HS-5 (cell line): ENCODE results near the gene SUGP1.
"Not testable (repeated sequence)": the region's sequence is repeated elsewhere in the genome, so short reads cannot be mapped to it uniquely, and the experiment has no call there.

Source experiments
- DNase-seq: peaks from one replicate; pipeline ENCODE4 v3.0.0-alpha.2; 2012; ENCODE audit warnings: low read depth

Gene SUGP1, protein sequence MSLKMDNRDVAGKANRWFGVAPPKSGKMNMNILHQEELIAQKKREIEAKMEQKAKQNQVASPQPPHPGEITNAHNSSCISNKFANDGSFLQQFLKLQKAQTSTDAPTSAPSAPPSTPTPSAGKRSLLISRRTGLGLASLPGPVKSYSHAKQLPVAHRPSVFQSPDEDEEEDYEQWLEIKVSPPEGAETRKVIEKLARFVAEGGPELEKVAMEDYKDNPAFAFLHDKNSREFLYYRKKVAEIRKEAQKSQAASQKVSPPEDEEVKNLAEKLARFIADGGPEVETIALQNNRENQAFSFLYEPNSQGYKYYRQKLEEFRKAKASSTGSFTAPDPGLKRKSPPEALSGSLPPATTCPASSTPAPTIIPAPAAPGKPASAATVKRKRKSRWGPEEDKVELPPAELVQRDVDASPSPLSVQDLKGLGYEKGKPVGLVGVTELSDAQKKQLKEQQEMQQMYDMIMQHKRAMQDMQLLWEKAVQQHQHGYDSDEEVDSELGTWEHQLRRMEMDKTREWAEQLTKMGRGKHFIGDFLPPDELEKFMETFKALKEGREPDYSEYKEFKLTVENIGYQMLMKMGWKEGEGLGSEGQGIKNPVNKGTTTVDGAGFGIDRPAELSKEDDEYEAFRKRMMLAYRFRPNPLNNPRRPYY

DNA sequence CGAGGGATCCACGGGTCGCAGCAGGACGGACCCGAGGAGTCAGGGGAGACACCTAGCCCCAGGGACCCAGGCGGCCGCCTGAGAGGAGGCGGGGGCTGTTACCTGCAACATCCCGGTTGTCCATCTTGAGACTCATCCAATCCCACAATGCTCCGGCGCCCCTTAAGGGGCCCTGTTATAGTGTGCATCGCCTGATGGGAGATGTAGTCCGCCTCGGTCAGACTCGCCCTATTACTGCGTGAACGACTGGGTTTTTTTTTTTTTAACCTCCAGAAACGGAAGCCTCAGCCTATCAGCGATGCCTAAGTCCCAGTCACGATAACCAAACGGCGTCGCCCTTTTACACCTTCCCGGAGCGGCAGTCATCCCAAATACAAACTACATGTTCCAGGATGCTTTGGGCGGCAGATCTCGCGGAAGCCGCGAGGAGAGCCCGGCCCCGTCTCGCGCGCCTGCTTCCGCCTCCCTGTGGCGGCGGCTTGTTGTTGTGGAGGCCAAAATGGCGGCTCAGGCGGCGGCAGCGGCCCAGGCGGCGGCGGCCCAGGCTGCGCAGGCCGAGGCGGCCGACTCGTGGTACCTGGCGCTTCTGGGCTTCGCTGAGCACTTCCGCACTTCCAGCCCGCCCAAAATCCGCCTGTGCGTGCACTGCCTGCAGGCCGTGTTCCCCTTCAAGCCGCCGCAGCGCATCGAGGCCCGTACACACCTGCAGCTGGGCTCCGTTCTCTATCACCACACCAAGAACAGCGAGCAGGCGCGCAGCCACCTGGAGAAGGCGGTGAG is at the start of gene SUGP1, which contains the start of gene MAU2:
Gene SUGP1, minus strand, starts transcription at position 149 of the 780 bp plus-strand sequence. Its CDS starts 13 bp downstream, at position 136.
Gene MAU2, plus strand, starts transcription at position 469 of the 780 bp plus-strand sequence. Its CDS starts 31 bp downstream, at position 500.
- peak; percentile 87 for DNase-seq

DNA sequence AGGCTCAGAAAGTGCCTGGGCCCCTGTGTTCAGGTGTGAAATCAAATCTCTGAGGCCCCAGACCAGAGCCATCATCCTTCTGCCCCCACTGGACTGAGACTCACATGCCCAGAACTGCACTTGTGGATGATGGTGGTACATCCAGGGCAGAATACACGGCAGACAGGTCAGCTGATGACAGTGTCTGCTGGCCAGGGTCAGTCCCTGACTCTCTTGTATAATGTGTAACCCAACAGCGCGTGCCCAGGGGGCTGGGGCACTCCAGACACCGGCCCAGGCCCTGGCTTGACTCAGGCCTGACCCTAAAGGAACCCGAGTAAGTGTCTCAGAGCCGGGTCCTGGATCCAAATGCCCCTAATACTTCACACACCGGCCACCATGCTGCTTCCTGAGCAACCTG is 47.8 kb upstream of the SUGP1 start:
- no peak for DNase-seq

DNA sequence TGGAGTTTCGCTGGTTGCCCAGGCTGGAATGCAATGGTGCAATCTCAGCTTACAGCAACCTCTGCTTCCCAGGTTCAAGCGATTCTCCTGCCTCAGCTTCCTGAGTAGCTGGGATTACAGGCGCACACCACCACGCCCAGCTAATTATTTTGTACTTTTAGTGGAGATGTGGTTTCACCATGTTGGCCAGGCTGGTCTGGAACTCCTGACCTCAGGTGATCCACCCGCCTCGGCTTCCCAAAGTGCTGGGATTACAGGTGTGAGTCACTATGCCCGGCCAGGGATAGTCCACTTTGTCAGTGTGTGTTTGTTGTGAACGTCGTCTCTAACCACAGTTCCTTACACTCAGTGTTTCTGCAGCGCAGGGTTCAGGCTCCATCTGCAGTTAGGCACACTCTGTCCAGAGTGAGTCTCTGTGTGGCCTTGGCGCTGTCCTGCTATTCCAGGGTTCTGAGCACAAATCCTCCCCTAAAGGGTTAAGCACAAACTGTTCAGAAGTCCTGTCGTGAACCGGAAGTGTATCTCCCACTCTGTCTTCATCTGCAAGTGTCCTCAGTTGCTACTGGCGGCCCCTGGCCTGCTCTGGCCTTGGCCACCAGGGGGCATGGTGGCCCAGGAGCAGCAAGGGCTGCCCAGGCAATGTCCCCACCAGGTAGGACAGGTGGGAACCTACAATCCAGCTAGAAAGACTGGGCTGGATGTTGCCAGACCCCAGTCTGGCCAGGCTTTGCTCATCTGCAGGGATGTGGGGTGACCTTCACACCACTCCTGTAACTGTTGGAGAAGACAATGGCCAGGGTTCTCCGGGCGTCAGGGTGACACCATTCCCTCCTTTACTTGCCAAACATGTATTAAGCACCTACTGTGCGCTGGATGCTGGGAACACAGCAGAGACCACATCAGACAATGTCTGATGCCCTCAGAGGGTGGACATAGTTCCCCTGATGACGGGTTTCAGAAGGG is 46.4 kb upstream of the SUGP1 start:
- no peak for DNase-seq

DNA sequence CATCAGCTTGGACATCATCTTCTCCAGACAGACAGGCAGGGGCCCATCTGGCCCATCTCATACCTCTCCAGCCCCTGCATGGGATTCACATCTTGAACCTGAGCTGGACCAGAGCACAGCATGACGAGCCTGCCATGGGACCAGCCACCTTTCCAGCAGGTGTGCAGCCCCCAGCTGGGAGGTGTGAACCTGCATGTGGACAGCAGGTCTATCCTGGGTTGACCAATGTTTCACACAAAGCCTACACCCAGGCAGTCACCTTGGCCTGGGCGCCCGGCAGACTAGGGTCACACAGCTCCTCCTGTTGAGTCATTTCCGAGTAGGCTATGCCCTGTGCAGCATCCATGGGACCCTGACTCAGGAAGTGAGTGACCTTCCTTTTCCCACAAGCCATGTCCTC is 41.8 kb upstream of the SUGP1 start:
- DNase-seq = no peak

DNA sequence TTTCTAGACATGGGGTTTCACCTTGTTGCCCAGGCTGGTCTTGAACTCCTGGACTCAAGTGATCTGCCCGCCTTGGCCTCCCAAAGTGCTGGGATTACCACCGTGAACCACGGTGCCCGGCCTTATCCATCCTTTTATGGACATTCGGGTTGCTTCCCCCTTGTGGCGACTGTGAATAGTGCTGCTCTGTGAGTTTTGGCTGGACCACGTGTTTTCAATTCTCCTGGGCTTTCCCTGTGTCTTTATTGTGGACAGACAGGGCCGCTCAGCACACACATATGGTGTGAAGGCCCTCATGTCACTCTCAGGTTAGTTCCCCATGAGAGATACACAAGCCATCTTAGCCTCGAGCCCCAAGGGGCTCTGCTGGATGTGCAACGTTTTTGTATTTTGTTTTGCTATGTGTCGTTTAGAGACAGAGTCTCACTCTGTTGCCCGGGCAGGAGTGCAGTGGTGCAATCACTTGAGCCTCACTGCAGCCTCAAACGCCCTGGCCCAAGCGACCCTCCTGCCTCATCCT is 40.8 kb upstream of the SUGP1 start:
- DNase-seq = peak; percentile 71

DNA sequence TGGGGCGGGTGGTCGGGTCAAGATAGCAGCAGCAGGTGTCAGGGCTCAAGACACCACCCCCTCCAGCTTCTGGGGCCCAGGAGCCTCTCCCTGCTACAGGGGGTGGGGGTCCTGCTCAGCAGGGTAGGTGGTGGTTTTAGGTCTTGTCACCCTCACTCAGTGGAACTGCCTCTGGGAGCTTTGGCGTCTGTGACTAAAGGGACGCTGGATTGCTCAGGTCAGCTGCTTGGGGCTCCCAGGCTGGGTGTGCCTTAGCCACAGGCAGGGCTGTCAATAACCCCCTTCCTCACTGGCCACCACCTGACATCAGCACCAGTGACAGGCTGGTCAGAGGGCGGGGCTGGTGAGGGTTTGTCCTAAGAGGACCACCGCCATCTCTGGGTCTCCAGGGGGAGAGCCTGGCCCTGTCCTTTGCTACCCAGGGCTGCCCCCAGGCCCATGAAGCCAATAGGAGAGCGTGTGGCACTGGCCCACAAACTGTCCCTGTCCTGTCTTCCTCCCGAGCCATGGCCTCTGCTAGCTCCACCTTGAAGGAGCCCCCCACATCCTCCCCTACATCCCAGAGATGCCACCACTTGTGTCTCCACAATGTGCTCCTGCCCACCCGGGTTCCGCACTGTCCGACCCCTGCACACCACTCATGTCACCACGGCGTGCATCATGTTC is 36.7 kb upstream of the SUGP1 start:
- DNase-seq = no peak

DNA sequence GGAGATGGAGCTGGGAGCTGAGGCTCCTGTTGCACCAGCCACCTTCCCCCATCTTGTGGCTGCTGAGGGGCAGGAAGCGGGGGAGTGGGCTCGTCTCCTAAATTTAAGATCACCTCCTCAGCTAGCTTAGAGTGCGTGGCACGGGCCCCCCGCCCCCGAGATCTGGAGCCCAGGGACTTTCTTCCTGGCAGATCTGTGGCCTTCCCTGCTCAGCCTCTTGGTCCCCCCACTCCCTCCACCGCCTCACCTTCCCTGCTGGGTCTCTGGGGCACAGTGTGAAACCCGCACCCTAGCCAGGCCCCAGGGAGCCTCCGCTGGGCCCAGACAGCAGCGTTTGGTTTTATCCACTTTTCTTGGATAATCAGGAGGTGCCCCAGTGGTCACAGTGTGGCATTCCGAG is 36.2 kb upstream of the SUGP1 start:
- no peak for DNase-seq

DNA sequence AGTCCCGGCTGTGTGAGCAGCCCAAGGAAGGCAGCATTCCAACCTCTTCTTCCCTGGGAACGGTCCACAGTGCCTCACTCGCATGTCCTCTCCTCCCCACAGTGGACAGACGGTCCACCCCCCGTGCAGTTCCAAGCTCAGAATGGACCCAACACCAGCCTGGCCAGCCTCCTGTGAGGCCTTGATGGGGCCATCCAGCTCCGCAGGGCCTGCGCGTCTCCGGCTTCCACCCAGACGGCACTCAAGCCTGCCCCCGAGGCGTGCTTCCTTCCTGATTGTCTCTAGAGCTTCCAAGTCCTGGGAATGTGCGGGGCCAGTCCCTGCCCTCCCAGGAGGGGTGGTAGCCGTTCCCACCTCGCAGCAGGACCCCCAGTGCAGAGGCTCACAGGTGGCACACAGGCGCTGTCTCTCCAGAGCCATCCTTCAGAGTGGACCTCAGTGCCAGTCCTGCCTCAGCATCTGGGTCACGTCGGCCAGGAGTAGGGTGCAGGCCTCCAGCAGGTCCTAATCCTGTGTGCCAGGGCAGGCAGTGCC is 35.4 kb upstream of the SUGP1 start:
- DNase-seq = no peak

DNA sequence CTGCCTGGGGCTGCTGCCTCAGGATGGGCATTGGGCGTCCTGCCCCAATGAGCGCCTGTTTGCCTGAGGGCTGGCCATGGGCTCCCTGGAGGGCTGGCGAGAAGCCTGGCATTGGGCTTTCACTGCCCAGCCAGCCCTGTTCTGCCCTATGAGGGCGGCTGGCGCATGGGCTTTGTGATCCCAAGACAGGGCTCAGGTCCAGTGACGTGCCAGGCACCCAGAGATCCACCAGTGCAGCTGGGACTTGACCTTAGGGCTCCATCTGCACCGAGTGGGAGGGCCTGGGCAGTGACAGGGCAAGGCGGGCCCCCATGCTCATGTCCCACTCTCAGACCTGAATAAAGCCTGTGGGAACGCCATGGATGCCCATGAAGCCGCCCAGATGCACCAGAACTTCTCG is 34.6 kb upstream of the SUGP1 start:
- DNase-seq = no peak

DNA sequence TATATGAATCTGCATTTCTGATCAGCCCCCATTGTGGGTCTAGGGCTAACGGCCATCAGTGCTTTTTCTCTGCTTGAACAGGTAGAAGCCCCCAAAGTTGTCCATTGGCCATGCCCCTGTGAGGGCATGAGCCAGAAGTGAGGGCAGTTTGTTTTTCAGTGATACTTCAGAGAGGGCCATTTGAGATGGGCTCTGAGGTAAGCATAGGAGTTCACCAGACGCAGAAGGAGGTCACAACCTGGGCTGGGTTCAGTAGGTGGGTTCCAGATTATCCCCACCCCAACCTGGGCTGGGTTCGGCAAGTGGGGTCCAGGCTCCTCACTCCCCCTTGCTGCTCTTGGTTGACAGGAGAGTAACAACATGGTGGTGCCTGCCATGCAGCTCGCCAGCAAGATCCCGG is 33.7 kb upstream of the SUGP1 start:
- DNase-seq = no peak

DNA sequence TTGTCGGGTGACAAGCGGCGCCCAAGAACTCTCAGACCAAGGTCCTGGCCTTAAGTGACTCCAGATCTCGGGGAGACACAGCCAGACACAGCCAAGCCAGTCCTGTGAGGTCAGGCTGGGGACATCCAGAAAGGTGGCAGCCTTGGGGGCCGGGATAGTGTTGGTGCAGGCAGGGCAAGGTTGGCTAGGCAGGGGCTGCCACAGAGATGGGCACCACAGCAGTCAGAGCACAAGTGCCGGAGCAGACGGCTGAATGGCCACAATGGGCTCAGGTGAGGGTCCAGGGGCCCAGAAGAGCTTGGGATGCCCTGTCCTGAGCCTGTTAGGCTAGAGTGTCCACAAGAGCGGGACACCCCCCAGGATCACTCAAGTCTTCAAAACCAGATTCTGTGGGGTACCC is 32.5 kb upstream of the SUGP1 start:
- no peak for DNase-seq

DNA sequence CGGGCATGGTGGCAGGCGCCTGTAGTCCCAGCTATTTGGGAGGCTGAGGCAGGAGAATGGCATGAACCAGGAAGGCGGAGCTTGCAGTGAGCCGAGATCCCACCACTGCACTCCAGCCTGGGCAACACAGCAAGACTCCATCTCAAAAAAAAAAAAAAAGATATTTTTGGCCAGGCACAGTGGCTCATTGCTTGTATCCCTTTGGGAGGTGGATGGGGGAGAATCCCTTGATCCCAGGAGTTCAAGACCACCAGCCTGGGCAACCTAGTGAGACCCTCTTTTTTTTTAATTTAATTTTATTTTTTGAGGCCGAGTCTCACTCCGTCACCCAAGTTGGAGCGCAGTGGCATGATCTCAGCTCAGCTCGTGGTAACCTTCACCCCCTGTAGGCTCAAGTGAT is 30.4 kb upstream of the SUGP1 start:
- not testable (repeated sequence) for DNase-seq

DNA sequence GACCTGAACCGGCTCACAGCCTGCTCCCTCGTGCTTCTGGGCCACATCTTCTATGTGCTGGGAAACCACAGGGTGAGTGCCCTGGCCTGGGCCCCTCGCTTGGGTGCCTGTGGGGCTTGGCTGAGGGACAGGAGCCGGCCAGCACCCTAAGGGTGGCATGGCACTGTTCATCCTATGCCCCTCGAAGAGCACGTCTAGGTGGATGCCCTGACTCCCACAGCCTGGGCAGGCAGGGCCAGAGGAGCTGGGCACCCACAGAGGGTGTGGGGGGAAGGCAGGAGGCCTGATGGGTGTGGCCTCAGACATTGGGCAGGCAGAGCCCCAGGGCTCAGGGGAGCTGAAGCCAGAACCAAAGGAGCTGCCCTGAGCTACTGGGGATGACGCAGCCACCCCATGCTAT is 29.1 kb upstream of the SUGP1 start:
- DNase-seq = no peak

DNA sequence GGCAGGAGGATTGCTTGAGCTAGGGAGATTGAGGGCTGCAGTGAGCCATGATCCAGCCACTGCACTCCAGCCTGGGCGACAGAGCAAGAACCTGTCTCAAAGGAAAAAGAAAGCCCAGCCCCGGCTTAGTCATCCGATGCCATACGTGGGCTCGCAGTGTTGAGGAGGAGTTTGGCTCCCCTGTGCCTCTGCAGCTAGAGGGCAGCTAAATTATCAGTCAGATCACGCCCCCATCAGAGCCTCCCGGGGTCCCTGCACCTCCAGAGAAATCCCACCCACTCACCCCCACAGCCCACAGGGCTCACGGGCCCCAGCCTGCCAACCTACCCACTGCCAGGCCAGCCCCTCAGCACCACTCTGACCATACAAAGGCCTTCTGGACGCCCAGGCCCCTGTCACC is 28.0 kb upstream of the SUGP1 start:
- no peak for DNase-seq

DNA sequence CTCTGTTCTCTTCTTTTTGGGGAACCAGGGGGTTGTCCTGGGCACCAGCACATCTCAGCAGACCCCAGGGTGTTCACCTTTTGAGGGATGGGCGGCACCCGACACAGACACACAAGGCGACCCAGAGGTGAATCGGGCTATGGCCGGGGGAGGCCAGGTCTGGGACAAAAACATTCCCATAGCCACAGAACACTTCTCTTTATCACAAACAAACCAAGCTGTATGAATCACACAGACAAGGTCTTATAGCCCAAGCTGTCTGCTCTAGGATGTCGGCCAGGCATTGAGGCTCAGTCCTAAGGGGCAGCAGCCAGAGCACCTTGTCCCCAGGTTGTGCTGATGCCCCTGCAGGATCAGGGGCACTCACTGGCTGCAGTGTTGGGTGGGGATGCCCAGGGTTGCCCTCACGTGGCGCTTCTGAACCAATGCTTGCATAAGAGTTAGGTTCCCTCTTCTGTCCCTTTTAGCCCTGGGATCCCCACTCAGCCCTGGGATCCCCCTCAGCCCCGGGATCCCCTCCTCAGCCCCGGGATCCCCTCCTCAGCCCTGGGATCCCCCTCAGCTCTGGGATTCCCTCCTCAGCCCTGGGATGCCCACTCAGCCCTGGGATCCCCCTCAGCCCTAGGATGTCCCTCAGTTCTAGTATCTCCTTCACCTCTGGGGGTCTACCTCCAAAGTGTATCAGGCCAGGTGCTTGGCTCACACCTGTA is 27.2 kb upstream of the SUGP1 start:
- no peak for DNase-seq

DNA sequence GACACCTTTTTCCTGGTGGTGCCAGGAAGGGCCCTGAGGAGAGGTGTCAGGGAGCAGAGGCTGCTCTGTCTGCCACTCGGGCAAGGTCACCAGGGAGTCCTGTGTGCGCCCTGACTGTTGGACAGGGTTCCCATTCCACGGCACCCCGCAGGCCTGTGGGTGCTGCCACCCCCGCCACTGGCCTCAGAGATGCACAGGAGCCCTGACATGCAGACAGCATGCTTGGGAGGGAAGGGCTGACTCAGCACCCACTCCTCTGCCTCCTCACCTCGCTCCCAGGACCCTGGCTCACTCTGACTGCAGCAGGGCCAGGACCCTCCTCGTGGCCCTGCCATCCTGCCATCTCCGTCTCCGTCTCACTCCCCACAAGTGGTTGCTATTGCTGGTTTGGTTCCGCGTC is 25.7 kb upstream of the SUGP1 start:
- DNase-seq = no peak

DNA sequence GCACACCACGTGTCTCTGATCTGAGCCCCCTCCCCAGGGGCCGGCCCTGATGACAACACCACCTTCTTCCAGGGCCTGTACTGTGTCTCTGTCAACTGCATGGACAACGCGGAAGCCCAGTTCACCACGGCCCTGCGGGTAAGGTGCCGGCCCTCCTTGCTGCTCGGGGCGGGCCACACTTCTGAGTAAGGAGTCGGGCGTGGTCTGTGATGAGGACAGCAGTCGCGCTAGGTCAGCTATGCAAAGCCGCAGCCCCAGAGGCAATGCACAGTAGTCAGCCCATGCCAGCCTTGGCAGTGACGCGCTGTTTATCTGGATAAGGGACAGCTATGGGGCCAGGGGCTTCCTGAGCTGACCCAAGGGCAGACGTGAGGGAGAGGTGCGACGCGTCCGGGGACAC is 24.9 kb upstream of the SUGP1 start:
- no peak for DNase-seq

DNA sequence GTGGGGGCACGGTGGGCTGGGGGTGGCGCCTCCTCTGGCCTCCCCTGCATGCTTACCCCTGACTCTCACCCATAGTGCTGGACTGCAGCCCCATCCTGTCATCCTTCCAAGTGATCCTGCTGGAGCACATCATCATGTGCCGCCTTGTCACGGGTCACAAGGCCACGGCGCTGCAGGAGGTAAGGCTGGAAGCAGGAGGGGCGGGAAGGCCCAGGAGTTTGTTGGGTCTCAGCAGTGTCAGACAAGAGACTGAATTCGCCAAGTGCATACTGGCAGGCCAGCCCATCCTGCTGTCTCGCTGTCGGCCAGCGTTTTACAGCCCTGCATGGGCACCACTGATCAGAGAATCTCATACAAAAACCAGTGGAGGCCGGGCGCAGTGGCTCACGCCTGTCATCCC is 23.5 kb upstream of the SUGP1 start:
- no peak for DNase-seq

DNA sequence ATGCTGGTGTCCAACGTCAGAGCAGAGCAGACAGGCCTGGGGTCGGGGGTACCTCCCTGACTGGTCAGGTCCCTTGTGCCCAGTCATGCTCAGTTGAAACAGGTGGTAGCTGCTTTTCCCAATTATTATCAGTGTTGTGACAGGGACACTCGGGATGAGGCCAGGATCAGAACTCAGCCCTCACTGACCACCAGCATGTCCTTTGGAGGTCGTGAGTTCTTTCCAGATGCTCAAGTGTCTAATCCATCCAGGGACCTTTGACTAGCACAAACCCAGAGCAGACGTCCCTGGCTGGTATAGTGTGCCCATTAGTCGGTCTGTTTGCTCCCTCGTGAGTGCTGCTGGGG is 22.7 kb upstream of the SUGP1 start:
- no peak for DNase-seq
